Measurements from ENCODE around the gene TANC1. TPM values are rescaled to one million over a fixed set of nuclear protein-coding genes. Genes with fewer than 3 reads are reported as not detected.

Gene TANC1
- total RNA-seq, 4 donors from 2014 or later = 27.1 to 57.4 (median 55.1) TPM

GRCh38 chr2:159164457-159164911 lies 196.0 kb downstream of the TANC1 start:
- Histone ChIP-seq H3K27ac (no peak overlapping the region), H3K4me1 (no peaks in the 10 kb centered on the region), H3K36me3 (no peaks in the 10 kb centered on the region), H3K27me3 (no peaks in the 10 kb centered on the region), H3K9me3 (no peaks in the 10 kb centered on the region), H3K4me3 (no peak overlapping the region)
- DNase-seq = no peak
- no peak for TF ChIP-seq POLR2A (IDR thresholded peaks at IDR 0.05)
- no peak for TF ChIP-seq CTCF (IDR thresholded peaks at IDR 0.05)

GRCh38 chr2:159165048-159165447 lies 196.6 kb downstream of the TANC1 start:
- H3K9me3 ChIP-seq = no peaks in the 10 kb centered on the region
- no peak for DNase-seq
- TF ChIP-seq CTCF (IDR thresholded peaks at IDR 0.05) (no peak), POLR2A (IDR thresholded peaks at IDR 0.05) (no peak)
- H3K4me3 ChIP-seq = no peak overlapping the region
- no peaks in the 10 kb centered on the region for H3K36me3 ChIP-seq
- H3K4me1 ChIP-seq = no peaks in the 10 kb centered on the region
- no peak overlapping the region for H3K27ac ChIP-seq
- H3K27me3 ChIP-seq = no peaks in the 10 kb centered on the region

- H3K27ac ChIP-seq = no peak overlapping the region
- no peaks in the 10 kb centered on the region for H3K9me3 ChIP-seq
- DNase-seq = no peak
Measured at GRCh38 chr2:159168707-159169106, 200.3 kb downstream of the TANC1 start.

GRCh38 chr2:159169187-159169586 lies 200.7 kb downstream of the TANC1 start:
- Histone ChIP-seq H3K4me3 (no peak overlapping the region), H3K36me3 (peaks cover 0 to 18% (median 0%) of the 10 kb centered on the region in 3 donors), H3K9me3 (no peaks in the 10 kb centered on the region), H3K4me1 (no peaks in the 10 kb centered on the region), H3K27me3 (no peaks in the 10 kb centered on the region), H3K27ac (no peak overlapping the region)
- TF ChIP-seq CTCF (IDR thresholded peaks at IDR 0.05) (no peak), POLR2A (IDR thresholded peaks at IDR 0.05) (no peak)
- DNase-seq = no peak

More at GRCh38 chr2:159168707-159169106, 200.3 kb downstream of the TANC1 start:
- Histone ChIP-seq H3K4me3 (no peak overlapping the region), H3K36me3 (peaks cover 0 to 15% (median 0%) of the 10 kb centered on the region in 3 donors), H3K4me1 (no peaks in the 10 kb centered on the region), H3K27me3 (no peaks in the 10 kb centered on the region)
- no peak for TF ChIP-seq POLR2A (IDR thresholded peaks at IDR 0.05)
- peak in 3 of 6 experiments; percentile 27 to 47 (median 29) for TF ChIP-seq CTCF (IDR thresholded peaks at IDR 0.05)

GRCh38 chr2:159172403-159172802 lies 204.0 kb downstream of the TANC1 start:
- H3K36me3 ChIP-seq = peaks cover 0 to 35% (median 0%) of the 10 kb centered on the region in 3 donors

More at GRCh38 chr2:159172403-159172802, 204.0 kb downstream of the TANC1 start:
- no peak overlapping the region for H3K4me3 ChIP-seq
- TF ChIP-seq CTCF (IDR thresholded peaks at IDR 0.05) (no peak), POLR2A (IDR thresholded peaks at IDR 0.05) (no peak)
- H3K4me1 ChIP-seq = no peaks in the 10 kb centered on the region
- no peak overlapping the region for H3K27ac ChIP-seq
- no peaks in the 10 kb centered on the region for H3K27me3 ChIP-seq
- no peaks in the 10 kb centered on the region for H3K9me3 ChIP-seq
- DNase-seq = no peak
